ENCODE measurements around the gene SUMO2. TPM values are rescaled to one million over a fixed set of nuclear protein-coding genes. Genes with fewer than 3 reads are reported as not detected.
A peak's percentile ranks its signal among the peaks of the same experiment; 100 is the strongest.

The SUMO2 gene
- total and polyA plus RNA-seq, 2 of the 13 experiments (the other 11 are each of a cell fraction or from before 2014, with no cell fraction given): 337 to 553 TPM

DNA sequence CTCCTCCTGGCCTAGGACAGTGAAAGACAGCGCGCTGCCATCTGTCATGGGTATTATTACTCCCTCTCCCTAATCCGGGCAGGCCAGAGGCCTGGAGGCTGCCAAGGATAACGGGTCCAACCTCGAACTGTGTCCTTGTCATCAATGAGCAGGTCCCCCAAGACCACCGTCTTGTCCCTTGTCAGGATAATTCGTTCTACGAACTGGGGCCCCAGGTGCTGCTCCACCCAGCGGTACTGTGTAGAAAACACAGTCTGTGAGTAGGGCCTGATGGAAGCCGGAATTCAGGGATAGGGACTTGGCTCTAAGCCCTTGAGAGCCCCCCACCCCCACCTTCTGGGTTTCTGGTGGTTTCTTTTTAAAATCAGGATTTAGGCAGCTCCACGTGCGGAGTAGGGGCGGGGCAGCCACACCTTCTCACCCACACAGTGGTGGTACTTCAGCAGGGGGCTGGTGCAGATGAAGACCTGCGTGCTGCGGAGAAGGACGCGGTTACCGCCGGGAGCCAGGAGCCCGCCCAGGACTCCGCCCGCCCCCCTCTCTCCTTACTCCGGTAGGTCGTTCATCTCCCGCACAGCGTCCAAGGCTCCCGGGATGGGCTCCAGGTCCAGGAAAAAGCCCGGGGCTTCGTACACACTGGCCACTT, 52.0 kb downstream of the SUMO2 start (continued):
- TF ChIP-seq ZNF224 (CRISPR knock-in tag; IDR thresholded peaks at IDR 0.05): no peak
- TF ChIP-seq MEF2D (CRISPR knock-in tag; IDR thresholded peaks at IDR 0.05): peak; percentile 23; the same call in 1 of the 2 replicates
- TF ChIP-seq PPARG (CRISPR knock-in tag; conservative IDR thresholded peaks at IDR 0.05): no peak
- no peak for TF ChIP-seq ZNF557 (CRISPR knock-in tag; IDR thresholded peaks at IDR 0.05)
- no peak for TF ChIP-seq KDM6A (CRISPR knock-in tag; IDR thresholded peaks at IDR 0.05; ENCODE audit: low read depth)
- TF ChIP-seq SKI (IDR thresholded peaks at IDR 0.05; ENCODE audit: partially characterized antibody): peak; percentile 12
- TF ChIP-seq ZNF205 (CRISPR knock-in tag; IDR thresholded peaks at IDR 0.05): no peak
- TF ChIP-seq TBP (CRISPR knock-in tag; IDR thresholded peaks at IDR 0.05): no peak
- TF ChIP-seq XRCC5 (optimal IDR thresholded peaks at IDR 0.05; ENCODE audit: low read length): peak; percentile 18
- TF ChIP-seq, protein P1, sequence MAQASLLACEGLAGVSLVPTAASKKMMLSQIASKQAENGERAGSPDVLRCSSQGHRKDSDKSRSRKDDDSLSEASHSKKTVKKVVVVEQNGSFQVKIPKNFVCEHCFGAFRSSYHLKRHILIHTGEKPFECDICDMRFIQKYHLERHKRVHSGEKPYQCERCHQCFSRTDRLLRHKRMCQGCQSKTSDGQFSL (CRISPR knock-in tag; IDR thresholded peaks at IDR 0.05): no peak
- TF ChIP-seq BRD4 (CRISPR knock-in tag; IDR thresholded peaks at IDR 0.05): no peak
- TF ChIP-seq, protein P2, sequence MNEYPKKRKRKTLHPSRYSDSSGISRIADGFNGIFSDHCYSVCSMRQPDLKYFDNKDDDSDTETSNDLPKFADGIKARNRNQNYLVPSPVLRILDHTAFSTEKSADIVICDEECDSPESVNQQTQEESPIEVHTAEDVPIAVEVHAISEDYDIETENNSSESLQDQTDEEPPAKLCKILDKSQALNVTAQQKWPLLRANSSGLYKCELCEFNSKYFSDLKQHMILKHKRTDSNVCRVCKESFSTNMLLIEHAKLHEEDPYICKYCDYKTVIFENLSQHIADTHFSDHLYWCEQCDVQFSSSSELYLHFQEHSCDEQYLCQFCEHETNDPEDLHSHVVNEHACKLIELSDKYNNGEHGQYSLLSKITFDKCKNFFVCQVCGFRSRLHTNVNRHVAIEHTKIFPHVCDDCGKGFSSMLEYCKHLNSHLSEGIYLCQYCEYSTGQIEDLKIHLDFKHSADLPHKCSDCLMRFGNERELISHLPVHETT (CRISPR knock-in tag; conservative IDR thresholded peaks at IDR 0.05): no peak
- no peak for TF ChIP-seq YEATS4 (CRISPR knock-in tag; IDR thresholded peaks at IDR 0.05; ENCODE audit: borderline replicate concordance)
- TF ChIP-seq ZZZ3 (CRISPR knock-in tag; IDR thresholded peaks at IDR 0.05; ENCODE audit: borderline replicate concordance): no peak
- TF ChIP-seq ATAD3A (CRISPR knock-in tag; IDR thresholded peaks at IDR 0.05): no peak
- no peak; the same call in 1 of the 2 replicates for TF ChIP-seq ZFP36L2 (CRISPR knock-in tag; IDR thresholded peaks at IDR 0.05)
- peak; percentile 47; the same call in 1 of the 2 replicates for TF ChIP-seq STAG1 (CRISPR knock-in tag; IDR thresholded peaks at IDR 0.05)
- no peak for TF ChIP-seq TCF7 (IDR thresholded peaks at IDR 0.05; ENCODE audit: low read depth)
- no peak for TF ChIP-seq SAFB2 (CRISPR knock-in tag; IDR thresholded peaks at IDR 0.05; ENCODE audit: borderline replicate concordance, low read depth)
- no peak for TF ChIP-seq MXD4 (CRISPR knock-in tag; IDR thresholded peaks at IDR 0.05)
- TF ChIP-seq YEATS2 (CRISPR knock-in tag; IDR thresholded peaks at IDR 0.05; ENCODE audit: borderline replicate concordance): no peak
- TF ChIP-seq, protein P3, sequence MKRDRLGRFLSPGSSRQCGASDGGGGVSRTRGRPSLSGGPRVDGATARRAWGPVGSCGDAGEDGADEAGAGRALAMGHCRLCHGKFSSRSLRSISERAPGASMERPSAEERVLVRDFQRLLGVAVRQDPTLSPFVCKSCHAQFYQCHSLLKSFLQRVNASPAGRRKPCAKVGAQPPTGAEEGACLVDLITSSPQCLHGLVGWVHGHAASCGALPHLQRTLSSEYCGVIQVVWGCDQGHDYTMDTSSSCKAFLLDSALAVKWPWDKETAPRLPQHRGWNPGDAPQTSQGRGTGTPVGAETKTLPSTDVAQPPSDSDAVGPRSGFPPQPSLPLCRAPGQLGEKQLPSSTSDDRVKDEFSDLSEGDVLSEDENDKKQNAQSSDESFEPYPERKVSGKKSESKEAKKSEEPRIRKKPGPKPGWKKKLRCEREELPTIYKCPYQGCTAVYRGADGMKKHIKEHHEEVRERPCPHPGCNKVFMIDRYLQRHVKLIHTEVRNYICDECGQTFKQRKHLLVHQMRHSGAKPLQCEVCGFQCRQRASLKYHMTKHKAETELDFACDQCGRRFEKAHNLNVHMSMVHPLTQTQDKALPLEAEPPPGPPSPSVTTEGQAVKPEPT (CRISPR knock-in tag; IDR thresholded peaks at IDR 0.05; ENCODE audit: low read depth): no peak
- no peak for TF ChIP-seq THYN1 (CRISPR knock-in tag; IDR thresholded peaks at IDR 0.05; ENCODE audit: borderline replicate concordance, low read depth)
- TF ChIP-seq RBM39 (IDR thresholded peaks at IDR 0.05; ENCODE audit: low read depth, low read length, poor library complexity, severe bottlenecking): no peak
- TF ChIP-seq TOE1 (CRISPR knock-in tag; IDR thresholded peaks at IDR 0.05): no peak
- TF ChIP-seq JARID2 (CRISPR knock-in tag; IDR thresholded peaks at IDR 0.05; ENCODE audit: insufficient replicate concordance): no peak
- peak; percentile 42 for TF ChIP-seq RAD21 (CRISPR knock-in tag; IDR thresholded peaks at IDR 0.05)
- TF ChIP-seq GABPB1 (CRISPR knock-in tag; IDR thresholded peaks at IDR 0.05): no peak

All from HepG2 (cell line).